Measurements from ENCODE around the gene SEMA4B. TPM values are rescaled to one million over a fixed set of nuclear protein-coding genes. Genes with fewer than 3 reads are reported as not detected.

Gene SEMA4B
- total RNA-seq, 1 donor from 2014 or later = 18.9 TPM

DNA sequence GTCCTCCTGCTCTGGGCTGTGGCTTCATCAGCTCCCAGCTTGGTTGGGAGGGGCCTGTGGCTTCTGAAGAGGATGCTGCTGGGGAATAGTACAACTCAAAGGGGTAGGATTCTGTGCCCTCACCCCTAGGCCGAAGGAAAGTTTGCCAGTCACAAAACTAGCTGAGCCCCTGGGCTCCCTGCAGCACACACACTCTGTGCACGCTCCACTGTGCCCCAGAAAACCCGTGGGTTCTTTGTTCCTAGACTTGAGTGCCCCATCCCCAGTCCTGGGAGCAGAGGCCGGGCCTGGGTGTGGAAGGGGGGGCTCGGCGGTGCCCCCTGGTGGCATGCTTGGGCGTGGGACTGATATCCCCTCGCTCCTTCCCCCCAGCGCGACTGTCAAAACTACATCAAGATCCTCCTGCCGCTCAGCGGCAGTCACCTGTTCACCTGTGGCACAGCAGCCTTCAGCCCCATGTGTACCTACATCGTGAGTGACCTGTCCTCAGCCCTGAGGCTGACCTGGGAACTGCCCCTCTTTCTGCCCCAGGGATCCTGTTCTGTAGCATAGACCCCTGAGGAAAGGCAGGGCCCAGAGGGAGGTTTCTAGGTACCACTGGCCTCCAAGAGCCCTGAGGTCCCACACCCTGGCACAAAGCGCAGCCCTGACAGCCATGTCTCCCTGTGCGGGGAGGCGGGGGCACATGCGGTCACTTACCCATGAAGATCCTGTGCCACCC, 18.5 kb downstream of the SEMA4B start:
- H3K9me3 Mint-ChIP-seq = no peaks in the 10 kb centered on the region
- intact Hi-C loops (cut with micrococcal nuclease) = loop anchor here (1.0 kb wide), 1 partner anchor 76 kb away; no protein-coding TSS in a partner anchor
- peak; percentile 83 for DNase-seq

DNA sequence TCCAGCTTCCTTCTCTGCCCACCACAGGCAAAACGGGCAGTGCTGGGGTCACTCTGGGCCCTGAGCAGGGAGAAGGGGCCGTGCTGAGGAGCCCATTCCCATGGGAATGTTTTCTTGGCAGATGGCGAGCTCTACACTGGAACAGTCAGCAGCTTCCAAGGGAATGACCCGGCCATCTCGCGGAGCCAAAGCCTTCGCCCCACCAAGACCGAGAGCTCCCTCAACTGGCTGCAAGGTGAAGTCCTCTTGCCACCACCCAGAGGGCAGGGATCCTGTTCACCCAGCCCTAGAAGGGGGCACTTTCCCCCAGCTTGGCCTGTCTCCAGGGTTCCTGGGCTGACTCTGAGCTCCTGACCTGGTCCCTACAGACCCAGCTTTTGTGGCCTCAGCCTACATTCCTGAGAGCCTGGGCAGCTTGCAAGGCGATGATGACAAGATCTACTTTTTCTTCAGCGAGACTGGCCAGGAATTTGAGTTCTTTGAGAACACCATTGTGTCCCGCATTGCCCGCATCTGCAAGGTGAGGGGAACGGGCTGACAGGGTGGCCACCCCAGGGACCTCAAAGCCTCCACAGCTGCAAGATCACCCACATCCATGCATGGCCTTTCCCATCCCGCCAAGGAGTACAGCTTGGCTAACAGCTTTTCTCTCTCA, 20.2 kb downstream of the SEMA4B start:
- Mint-ChIP-seq H3K27ac (no peak overlapping the region), H3K9me3 (no peaks in the 10 kb centered on the region), H3K4me3 (no peak overlapping the region), H3K27me3 (no peaks in the 10 kb centered on the region), H3K4me1 (peaks cover 11% of the 10 kb centered on the region), H3K36me3 (ENCODE audit: low read depth) (peaks cover 12% of the 10 kb centered on the region)
- peak; percentile 77 for DNase-seq
- intact Hi-C loops (cut with micrococcal nuclease) = no loop called here

More for the DNA sequence above, 18.5 kb downstream of the SEMA4B start:
- peaks cover 16% of the 10 kb centered on the region for H3K4me1 Mint-ChIP-seq
- H3K27ac Mint-ChIP-seq = no peak overlapping the region
- H3K36me3 Mint-ChIP-seq (ENCODE audit: low read depth) = peaks cover 11% of the 10 kb centered on the region
- no peaks in the 10 kb centered on the region for H3K27me3 Mint-ChIP-seq
- H3K4me3 Mint-ChIP-seq = no peak overlapping the region

DNA sequence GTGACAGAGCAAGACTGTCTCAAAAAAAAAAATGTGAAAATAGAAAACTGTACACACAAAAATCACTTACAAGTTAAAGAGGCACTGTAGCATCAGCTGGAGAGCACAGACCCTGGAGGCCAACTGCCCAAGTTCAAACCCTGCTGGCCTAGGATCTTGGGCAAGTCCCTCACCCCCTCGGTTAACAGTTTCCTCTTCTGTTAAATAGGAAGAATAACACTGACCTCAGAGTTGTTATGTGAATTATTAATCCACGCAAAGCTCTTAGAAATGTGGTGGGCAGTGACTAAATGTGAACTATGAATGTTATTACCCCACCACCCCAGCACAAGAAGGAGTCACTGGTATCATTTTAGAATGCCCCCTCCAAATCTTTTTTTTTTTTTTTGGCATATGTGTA, 21.4 kb downstream of the SEMA4B start:
- intact Hi-C loops (cut with micrococcal nuclease) = no loop called here
- H3K9me3 Mint-ChIP-seq = no peaks in the 10 kb centered on the region
- peaks cover 8% of the 10 kb centered on the region for H3K4me1 Mint-ChIP-seq
- peaks cover 16% of the 10 kb centered on the region for H3K36me3 Mint-ChIP-seq (ENCODE audit: low read depth)
- no peak for DNase-seq
- H3K4me3 Mint-ChIP-seq = no peak overlapping the region
- no peak overlapping the region for H3K27ac Mint-ChIP-seq
- H3K27me3 Mint-ChIP-seq = no peaks in the 10 kb centered on the region

DNA sequence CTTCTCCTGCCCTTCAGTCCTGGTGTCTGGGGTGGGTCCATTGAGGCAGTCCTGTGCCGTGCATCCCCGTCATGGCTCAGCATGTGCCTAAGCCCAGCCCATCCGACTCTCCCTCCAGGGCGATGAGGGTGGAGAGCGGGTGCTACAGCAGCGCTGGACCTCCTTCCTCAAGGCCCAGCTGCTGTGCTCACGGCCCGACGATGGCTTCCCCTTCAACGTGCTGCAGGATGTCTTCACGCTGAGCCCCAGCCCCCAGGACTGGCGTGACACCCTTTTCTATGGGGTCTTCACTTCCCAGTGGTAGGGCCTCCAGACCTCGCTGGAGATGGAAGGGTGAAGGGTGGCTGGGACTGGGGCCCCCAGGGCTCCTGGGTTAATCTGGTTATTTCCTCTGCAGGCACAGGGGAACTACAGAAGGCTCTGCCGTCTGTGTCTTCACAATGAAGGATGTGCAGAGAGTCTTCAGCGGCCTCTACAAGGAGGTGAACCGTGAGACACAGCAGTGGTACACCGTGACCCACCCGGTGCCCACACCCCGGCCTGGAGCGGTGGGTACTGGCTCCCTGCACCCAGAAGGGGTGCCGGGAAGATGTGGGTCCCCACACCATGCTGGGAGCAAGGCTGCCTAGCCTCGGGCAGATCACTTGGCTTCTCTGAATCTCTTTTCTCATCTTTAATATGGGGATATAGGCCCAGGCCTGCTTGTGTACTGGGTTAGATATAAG, 22.5 kb downstream of the SEMA4B start:
- intact Hi-C loops (cut with micrococcal nuclease) = no loop called here
- Mint-ChIP-seq H3K27me3 (no peaks in the 10 kb centered on the region), H3K9me3 (no peaks in the 10 kb centered on the region), H3K4me3 (no peak overlapping the region), H3K4me1 (peaks cover 8% of the 10 kb centered on the region), H3K36me3 (ENCODE audit: low read depth) (peaks cover 19% of the 10 kb centered on the region), H3K27ac (no peak overlapping the region)
- DNase-seq = no peak

DNA sequence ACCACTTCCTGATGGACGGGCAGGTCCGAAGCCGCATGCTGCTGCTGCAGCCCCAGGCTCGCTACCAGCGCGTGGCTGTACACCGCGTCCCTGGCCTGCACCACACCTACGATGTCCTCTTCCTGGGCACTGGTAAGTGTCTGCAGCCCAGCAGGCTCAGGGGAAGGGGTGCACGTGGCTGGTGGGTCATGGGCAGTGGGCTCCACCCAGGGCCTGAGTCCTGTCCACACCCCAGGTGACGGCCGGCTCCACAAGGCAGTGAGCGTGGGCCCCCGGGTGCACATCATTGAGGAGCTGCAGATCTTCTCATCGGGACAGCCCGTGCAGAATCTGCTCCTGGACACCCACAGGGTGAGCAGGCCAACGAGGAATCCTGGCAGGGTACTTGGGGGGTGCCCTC, 23.9 kb downstream of the SEMA4B start:
- intact Hi-C loops (cut with micrococcal nuclease) = no loop called here
- H3K27ac Mint-ChIP-seq = no peak overlapping the region
- no peaks in the 10 kb centered on the region for H3K27me3 Mint-ChIP-seq
- peaks cover 32% of the 10 kb centered on the region for H3K36me3 Mint-ChIP-seq (ENCODE audit: low read depth)
- no peaks in the 10 kb centered on the region for H3K9me3 Mint-ChIP-seq
- DNase-seq = no peak
- H3K4me3 Mint-ChIP-seq = no peak overlapping the region
- H3K4me1 Mint-ChIP-seq = peaks cover 4% of the 10 kb centered on the region

DNA sequence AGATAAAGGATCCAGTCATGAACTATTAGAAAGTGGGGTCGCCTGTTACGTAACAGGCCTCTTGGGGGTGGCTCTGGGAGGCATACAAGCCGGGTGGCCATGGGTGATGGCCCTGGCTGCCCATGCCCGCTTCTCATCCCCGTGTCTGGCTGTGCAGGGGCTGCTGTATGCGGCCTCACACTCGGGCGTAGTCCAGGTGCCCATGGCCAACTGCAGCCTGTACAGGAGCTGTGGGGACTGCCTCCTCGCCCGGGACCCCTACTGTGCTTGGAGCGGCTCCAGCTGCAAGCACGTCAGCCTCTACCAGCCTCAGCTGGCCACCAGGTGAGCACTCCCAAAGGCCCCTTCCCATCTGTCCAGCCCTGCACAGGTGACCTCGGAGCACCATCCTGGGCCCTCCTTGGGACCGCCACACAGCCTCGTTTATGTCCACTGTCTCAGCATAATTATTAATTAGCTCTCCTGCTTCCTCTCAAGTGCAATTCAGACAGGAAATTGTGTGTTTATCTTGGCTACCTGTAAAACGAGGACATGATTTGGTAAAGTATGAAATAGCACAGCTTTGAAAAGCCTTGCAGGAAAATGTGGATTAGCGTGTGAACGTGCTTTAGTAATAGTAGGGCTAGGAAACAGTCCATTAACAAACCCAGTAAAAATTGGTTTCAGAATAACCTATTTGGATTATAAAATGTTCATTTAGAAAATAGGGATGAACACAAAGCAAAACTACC, 24.5 kb downstream of the SEMA4B start:
- no peak for DNase-seq
- Mint-ChIP-seq H3K27ac (no peak overlapping the region), H3K4me3 (no peak overlapping the region), H3K4me1 (peaks cover 10% of the 10 kb centered on the region), H3K27me3 (no peaks in the 10 kb centered on the region), H3K36me3 (ENCODE audit: low read depth) (peaks cover 36% of the 10 kb centered on the region), H3K9me3 (no peaks in the 10 kb centered on the region)
- intact Hi-C loops (cut with micrococcal nuclease) = no loop called here

DNA sequence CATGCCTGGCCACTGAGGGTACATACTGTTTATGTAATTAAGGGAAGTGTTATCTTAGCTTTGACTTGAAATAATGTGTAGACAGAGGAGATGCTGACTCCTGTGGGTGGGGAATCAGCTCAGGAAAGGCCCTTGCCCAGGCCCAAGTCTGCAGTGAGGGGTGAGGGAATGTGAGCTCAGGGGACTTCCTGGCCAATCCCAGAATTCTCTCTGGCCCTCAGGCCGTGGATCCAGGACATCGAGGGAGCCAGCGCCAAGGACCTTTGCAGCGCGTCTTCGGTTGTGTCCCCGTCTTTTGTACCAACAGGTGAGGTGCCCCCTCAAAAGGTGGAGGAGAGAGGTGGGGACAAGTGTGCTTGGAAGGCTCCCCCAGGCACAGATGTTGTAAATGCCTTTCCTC, 26.2 kb downstream of the SEMA4B start:
- H3K4me3 Mint-ChIP-seq = no peak overlapping the region
- intact Hi-C loops (cut with micrococcal nuclease) = no loop called here
- no peak for DNase-seq
- peaks cover 24% of the 10 kb centered on the region for H3K4me1 Mint-ChIP-seq
- H3K9me3 Mint-ChIP-seq = no peaks in the 10 kb centered on the region
- no peaks in the 10 kb centered on the region for H3K27me3 Mint-ChIP-seq
- peaks cover 46% of the 10 kb centered on the region for H3K36me3 Mint-ChIP-seq (ENCODE audit: low read depth)
- H3K27ac Mint-ChIP-seq = no peak overlapping the region

DNA sequence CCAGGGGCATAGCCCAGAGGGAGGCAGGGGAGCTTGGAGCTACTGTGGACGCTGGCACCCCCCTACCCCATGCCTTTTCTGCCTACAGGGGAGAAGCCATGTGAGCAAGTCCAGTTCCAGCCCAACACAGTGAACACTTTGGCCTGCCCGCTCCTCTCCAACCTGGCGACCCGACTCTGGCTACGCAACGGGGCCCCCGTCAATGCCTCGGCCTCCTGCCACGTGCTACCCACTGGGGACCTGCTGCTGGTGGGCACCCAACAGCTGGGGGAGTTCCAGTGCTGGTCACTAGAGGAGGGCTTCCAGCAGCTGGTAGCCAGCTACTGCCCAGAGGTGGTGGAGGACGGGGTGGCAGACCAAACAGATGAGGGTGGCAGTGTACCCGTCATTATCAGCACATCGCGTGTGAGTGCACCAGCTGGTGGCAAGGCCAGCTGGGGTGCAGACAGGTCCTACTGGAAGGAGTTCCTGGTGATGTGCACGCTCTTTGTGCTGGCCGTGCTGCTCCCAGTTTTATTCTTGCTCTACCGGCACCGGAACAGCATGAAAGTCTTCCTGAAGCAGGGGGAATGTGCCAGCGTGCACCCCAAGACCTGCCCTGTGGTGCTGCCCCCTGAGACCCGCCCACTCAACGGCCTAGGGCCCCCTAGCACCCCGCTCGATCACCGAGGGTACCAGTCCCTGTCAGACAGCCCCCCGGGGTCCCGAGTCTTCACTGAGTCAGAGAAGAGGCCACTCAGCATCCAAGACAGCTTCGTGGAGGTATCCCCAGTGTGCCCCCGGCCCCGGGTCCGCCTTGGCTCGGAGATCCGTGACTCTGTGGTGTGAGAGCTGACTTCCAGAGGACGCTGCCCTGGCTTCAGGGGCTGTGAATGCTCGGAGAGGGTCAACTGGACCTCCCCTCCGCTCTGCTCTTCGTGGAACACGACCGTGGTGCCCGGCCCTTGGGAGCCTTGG, 27.0 kb downstream of the SEMA4B start:
- DNase-seq = no peak
- H3K9me3 Mint-ChIP-seq = no peaks in the 10 kb centered on the region
- H3K36me3 Mint-ChIP-seq (ENCODE audit: low read depth) = peaks cover 50% of the 10 kb centered on the region
- H3K4me3 Mint-ChIP-seq = no peak overlapping the region
- H3K27ac Mint-ChIP-seq = no peak overlapping the region
- H3K4me1 Mint-ChIP-seq = peaks cover 29% of the 10 kb centered on the region
- H3K27me3 Mint-ChIP-seq = no peaks in the 10 kb centered on the region
- intact Hi-C loops (cut with micrococcal nuclease) = no loop called here

DNA sequence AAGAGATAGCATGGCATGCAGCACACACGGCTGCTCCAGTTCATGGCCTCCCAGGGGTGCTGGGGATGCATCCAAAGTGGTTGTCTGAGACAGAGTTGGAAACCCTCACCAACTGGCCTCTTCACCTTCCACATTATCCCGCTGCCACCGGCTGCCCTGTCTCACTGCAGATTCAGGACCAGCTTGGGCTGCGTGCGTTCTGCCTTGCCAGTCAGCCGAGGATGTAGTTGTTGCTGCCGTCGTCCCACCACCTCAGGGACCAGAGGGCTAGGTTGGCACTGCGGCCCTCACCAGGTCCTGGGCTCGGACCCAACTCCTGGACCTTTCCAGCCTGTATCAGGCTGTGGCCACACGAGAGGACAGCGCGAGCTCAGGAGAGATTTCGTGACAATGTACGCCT, 27.8 kb downstream of the SEMA4B start:
- no peak overlapping the region for H3K4me3 Mint-ChIP-seq
- H3K36me3 Mint-ChIP-seq (ENCODE audit: low read depth) = peaks cover 48% of the 10 kb centered on the region
- peaks cover 29% of the 10 kb centered on the region for H3K4me1 Mint-ChIP-seq
- DNase-seq = no peak
- H3K27ac Mint-ChIP-seq = no peak overlapping the region
- intact Hi-C loops (cut with micrococcal nuclease) = no loop called here
- H3K9me3 Mint-ChIP-seq = no peaks in the 10 kb centered on the region
- no peaks in the 10 kb centered on the region for H3K27me3 Mint-ChIP-seq

DNA sequence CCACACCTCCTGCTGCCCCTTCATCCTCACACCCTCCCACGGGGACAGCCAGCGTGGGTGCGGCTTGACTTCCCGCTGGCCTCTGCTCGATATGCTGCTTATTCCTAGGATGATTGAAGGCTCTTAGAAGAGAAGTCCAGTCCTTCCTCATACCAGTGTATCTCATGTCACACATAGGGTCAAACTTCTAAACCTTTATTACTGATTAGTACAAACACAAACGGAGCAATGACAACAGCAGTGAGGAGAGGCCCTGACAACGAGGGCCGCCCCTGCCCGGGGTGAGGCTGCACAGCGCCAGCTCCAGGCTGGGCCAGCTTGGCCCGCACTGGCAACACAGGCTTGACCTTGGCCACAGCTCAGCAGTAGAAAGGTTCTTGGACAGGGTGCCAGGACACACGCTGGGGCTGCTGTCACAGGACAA, 29.0 kb downstream of the SEMA4B start:
- DNase-seq = no peak
- H3K36me3 Mint-ChIP-seq (ENCODE audit: low read depth) = peaks cover 47% of the 10 kb centered on the region
- H3K4me1 Mint-ChIP-seq = peaks cover 35% of the 10 kb centered on the region
- H3K9me3 Mint-ChIP-seq = no peaks in the 10 kb centered on the region
- no peaks in the 10 kb centered on the region for H3K27me3 Mint-ChIP-seq
- peak overlapping the region; percentile 95 for H3K27ac Mint-ChIP-seq
- intact Hi-C loops (cut with micrococcal nuclease) = loop anchor here (5.0 to 10.0 kb wide), 4 partner anchors 88 to 335 kb away; partner anchors contain the start of genes AP3S2 and IQGAP1
- H3K4me3 Mint-ChIP-seq = peak overlapping the region; percentile 99

DNA sequence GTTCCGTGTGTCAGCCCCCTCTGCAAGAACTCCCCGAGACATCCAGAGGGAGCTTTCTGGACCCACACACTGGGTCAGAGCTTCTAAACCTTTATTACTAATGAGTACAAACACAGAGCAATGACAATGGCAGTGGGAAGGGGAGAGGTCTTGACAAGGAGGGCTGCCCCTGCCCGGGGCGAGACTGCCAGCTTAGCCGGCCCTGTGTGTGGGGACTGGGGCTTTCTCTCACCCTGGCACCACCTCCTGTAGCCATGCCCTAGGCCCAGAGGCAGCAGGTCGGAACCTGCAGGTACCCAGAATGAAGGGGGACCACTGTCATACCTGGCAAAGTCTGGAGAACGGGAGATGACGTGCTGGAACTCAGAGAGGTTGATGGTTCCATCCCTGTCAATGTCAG, 29.5 kb downstream of the SEMA4B start:
- H3K27me3 Mint-ChIP-seq = no peaks in the 10 kb centered on the region
- intact Hi-C loops (cut with micrococcal nuclease) = loop anchor here (5.0 to 10.0 kb wide), 4 partner anchors 88 to 336 kb away; partner anchors contain the start of genes AP3S2 and IQGAP1
- peaks cover 49% of the 10 kb centered on the region for H3K36me3 Mint-ChIP-seq (ENCODE audit: low read depth)
- no peaks in the 10 kb centered on the region for H3K9me3 Mint-ChIP-seq
- peak overlapping the region; percentile 95 for H3K27ac Mint-ChIP-seq
- peaks cover 36% of the 10 kb centered on the region for H3K4me1 Mint-ChIP-seq
- H3K4me3 Mint-ChIP-seq = peak overlapping the region; percentile 99
- no peak for DNase-seq

DNA sequence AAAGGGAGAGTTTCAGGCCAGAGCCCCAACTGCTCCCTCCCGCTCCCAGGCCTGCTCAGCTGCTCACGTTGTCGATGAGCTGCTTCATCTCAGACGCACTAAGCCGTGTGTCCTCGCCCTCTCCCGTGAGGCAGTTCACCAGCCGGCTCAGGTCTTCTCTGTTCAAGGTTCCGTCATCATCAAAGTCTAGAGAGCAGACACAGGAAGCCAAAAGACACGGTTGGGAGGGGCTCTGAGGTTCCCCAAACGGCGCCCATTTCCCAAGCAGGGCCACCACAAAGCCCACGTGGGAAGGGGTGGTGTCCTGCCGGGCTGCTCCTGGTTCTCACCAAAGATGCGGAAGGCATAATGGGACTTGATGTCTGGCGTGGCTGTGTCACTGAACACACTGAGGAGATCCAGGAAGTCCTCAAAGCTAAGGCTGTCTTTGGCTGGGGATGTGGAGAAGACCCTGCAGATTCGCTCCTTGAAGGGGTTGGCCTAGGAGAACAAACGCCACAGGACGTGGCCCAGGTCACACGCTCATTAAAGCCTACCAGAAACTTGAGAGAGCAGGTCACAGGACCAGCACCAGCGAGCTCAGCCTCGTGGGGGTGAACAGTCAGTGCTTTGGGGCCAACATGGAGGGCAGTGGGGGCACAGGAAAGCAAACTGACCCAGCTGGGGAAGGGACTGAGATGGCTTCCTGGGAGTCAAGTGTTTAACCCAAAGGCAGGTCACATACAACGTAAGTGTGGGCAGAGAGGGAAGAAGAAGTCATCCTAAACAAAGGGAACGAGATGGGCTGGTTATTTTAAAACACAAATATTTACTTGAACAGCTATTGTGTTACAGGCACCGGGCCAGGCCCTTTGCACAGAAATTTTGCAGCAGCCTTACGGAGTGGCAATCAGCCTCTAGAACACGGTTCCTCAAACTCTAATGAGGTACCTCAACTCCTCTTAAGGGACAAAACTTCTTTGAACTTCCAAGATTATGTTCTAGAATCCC, 30.2 kb downstream of the SEMA4B start:
- intact Hi-C loops (cut with micrococcal nuclease) = loop anchor here (2.0 to 10.0 kb wide), 5 partner anchors 89 to 701 kb away; partner anchors contain the start of genes AP3S2, HDDC3 and IQGAP1
- H3K27me3 Mint-ChIP-seq = no peaks in the 10 kb centered on the region
- H3K36me3 Mint-ChIP-seq (ENCODE audit: low read depth) = peaks cover 49% of the 10 kb centered on the region
- H3K9me3 Mint-ChIP-seq = no peaks in the 10 kb centered on the region
- peak; percentile 94 for DNase-seq
- peak overlapping the region; percentile 99 for H3K4me3 Mint-ChIP-seq
- peaks cover 39% of the 10 kb centered on the region for H3K4me1 Mint-ChIP-seq
- H3K27ac Mint-ChIP-seq = peak overlapping the region; percentile 95
